ENCODE measurements around the gene ARHGAP4.

ARHGAP4 gene

DNA sequence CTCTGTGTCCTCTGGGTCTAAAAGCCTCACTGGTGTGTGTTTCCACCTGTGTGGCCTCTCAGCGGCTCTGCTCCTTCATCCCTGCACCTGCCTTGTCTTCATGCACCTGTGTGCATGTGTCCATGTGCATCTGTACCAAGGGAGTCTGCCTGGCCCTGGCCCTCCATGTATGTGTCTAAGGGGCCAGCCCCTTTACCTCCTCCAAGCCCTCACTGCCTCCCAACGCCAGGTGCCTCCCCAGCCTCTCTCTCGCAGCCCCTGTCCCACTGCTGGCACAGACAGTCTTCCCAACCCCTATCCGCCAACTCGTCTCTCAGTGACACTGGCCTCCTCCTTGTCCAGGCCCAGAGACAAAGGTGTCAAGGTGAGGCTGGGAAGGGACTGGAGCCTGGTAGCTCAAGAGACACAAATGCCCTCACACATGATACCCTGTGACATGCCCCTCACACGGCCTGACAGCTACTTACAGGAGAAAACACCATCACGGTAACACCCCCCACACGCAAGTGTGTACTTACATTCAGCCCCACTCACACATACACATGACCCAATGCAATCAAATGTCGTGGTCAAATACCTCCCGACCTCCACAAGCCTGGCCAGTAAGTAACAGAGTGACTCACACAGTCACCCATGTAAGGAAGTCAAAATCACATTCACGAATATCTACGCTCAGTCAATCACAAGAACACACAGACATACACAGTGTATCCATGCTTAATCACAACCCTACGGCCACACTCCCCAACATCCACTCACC, 51.5 kb downstream of the ARHGAP4 start:
- no peak for DNase-seq
- peaks cover 0 to 3% of the 10 kb centered on the region in 2 donors for H3K9me3 Mint-ChIP-seq
- H3K36me3 Mint-ChIP-seq, result peaks cover 6 to 8% of the 10 kb centered on the region in 2 donors
- H3K27me3 Mint-ChIP-seq, result peaks cover 61 to 64% of the 10 kb centered on the region in 2 donors
- no peak overlapping the region for H3K27ac Mint-ChIP-seq
- ATAC-seq (replicated peaks), result no peak
- peaks cover 18 to 24% of the 10 kb centered on the region in 2 donors for H3K4me1 Mint-ChIP-seq
- H3K4me3 Mint-ChIP-seq, result no peak overlapping the region

DNA sequence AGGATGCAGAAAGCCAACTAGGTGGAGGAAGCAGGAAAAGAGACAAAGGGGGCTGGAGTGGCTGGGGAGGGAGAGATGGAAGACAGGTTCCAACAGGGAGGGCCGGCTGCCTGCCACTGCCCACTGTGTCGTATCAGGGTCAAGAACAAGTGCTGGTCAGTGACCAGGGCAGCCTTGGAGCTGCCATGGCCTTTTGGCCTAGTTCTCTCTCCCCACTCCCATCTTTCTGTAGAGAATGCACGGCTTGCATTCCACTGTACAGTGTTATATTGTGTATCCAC, 52.0 kb downstream of the ARHGAP4 start:
- no peak overlapping the region for H3K27ac Mint-ChIP-seq
- no peak for ATAC-seq (replicated peaks)
- H3K36me3 Mint-ChIP-seq, result peaks cover 8 to 9% of the 10 kb centered on the region in 2 donors
- peaks cover 0 to 3% of the 10 kb centered on the region in 2 donors for H3K9me3 Mint-ChIP-seq
- H3K27me3 Mint-ChIP-seq, result peaks cover 56 to 63% of the 10 kb centered on the region in 2 donors
- H3K4me1 Mint-ChIP-seq, result peaks cover 13 to 19% of the 10 kb centered on the region in 2 donors
- H3K4me3 Mint-ChIP-seq, result no peak overlapping the region
- no peak for DNase-seq

GRCh38 chrX:153873282-153874084, 52.6 kb downstream of the ARHGAP4 start:
- Mint-ChIP-seq H3K36me3 (peaks cover 8 to 9% of the 10 kb centered on the region in 2 donors), H3K27ac (no peak overlapping the region), H3K4me1 (peaks cover 10 to 13% of the 10 kb centered on the region in 2 donors), H3K27me3 (peaks cover 50 to 60% of the 10 kb centered on the region in 2 donors), H3K4me3 (no peak overlapping the region), H3K9me3 (peaks cover 0 to 3% of the 10 kb centered on the region in 2 donors)
- no peak for DNase-seq
- ATAC-seq (replicated peaks), result no peak

DNA sequence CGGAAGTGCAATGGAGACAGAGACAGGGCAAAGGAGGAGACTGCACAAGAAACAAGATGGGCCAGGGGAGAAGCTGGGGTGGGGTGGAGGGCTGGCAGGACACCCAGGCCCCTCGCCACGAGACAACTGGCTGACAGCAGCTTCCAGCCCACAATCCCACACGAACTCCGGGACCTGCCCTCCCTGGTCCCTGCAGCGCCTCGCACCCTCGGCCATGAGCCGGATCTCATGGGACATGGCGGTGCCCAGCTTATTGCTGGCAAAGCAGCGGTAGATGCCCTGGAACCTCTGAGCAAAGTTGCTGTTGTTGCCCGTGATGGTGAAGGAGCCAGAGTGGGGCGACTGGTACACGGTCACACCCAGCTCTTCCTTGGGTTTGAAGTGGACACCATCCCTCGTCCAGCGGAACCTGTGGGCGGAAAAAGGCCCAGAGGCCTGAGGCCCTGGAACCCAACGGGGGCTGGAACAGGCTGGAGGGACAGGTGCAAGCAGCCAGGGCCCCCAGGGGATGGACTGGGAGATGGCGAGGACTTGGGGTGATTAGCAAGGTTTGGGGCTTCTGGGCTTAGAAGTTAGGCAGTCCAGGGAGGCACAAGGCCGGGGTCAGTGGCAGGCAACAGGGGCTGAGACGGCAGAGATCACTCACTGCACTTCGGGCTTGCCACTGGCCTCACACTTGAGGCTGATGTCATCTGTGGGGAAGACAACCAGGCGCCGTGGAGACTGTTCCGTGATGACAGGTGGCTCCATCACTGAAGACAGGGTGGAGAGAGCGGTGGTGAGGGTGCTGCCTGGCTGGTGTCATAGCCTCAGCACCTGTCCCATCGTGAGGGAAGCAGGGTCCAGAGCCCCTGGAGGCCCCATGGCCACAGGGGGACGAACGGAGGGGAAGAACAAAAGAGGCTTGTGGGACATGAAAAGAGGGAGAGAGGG, 53.9 kb downstream of the ARHGAP4 start:
- no peak for DNase-seq
- Mint-ChIP-seq H3K4me1 (peaks cover 2 to 6% of the 10 kb centered on the region in 2 donors), H3K4me3 (no peak overlapping the region), H3K9me3 (peaks cover 0 to 3% of the 10 kb centered on the region in 2 donors), H3K27me3 (peaks cover 39 to 48% of the 10 kb centered on the region in 2 donors), H3K27ac (no peak overlapping the region), H3K36me3 (peaks cover 11 to 13% of the 10 kb centered on the region in 2 donors)
- ATAC-seq (replicated peaks), result no peak

GRCh38 chrX:153871451-153871850, 54.6 kb downstream of the ARHGAP4 start:
- Mint-ChIP-seq H3K27me3 (peaks cover 38 to 46% of the 10 kb centered on the region in 2 donors), H3K4me1 (peaks cover 2 to 6% of the 10 kb centered on the region in 2 donors), H3K4me3 (no peak overlapping the region), H3K36me3 (peaks cover 11 to 13% of the 10 kb centered on the region in 2 donors), H3K27ac (no peak overlapping the region), H3K9me3 (peaks cover 0 to 3% of the 10 kb centered on the region in 2 donors)
- no peak for DNase-seq
- no peak for ATAC-seq (replicated peaks)

DNA sequence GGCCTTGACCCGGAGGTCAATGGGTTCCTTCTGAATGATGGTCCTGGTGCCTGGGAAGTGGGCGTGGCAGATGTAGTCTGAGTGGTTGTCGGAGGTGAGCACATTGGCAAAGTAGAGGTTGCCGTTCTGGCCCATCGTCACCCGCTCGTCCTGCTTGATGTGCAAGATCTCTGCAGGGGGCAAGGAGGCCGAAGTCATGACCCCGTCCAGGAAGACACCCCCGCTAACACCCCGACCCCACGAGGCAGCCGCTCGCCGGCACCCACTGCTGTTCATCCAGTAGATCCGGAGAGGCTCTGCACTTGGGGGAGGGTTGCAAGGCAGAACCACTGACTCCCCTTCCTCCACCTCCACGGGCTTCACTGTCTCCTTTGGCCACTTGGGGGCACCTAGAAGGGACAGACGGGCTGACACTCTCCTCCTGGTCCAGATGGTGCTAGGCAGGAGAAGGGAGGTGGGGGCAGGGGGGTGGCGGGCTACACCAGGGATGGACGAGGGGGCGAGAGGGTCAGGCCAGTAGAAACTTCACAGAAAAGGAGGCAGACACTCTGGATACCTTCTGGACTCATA, 55.2 kb downstream of the ARHGAP4 start:
- Mint-ChIP-seq H3K36me3 (peaks cover 9 to 11% of the 10 kb centered on the region in 2 donors), H3K27ac (no peak overlapping the region), H3K4me1 (peaks cover 2 to 6% of the 10 kb centered on the region in 2 donors), H3K4me3 (no peak overlapping the region), H3K9me3 (no peaks in the 10 kb centered on the region), H3K27me3 (peaks cover 32 to 41% of the 10 kb centered on the region in 2 donors)
- DNase-seq (no peak), ATAC-seq (replicated peaks) (no peak)

DNA sequence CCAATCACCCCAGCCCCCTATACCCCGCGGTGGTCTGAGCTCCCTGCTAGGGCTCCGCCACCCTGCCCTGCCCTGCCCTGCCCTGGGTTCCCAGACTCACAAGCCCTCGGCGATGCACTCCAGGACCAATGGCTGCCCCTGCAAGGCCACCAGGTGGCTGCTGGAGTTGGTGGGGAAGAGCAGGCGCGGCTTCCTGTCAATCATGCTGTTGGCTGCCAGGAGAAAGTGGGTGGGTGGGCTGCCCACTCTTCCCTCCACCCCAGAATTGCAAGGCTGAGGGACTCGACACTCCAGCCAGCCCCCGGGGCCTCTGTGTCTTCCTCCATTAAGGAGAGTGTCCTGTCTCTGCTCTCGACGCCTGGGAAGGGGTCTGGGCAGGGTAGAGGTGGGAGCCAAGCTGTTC, 55.8 kb downstream of the ARHGAP4 start:
- Mint-ChIP-seq H3K4me1 (peaks cover 2 to 6% of the 10 kb centered on the region in 2 donors), H3K9me3 (no peaks in the 10 kb centered on the region), H3K27me3 (peaks cover 30 to 38% of the 10 kb centered on the region in 2 donors), H3K27ac (no peak overlapping the region), H3K4me3 (no peak overlapping the region), H3K36me3 (peaks cover 15 to 17% of the 10 kb centered on the region in 2 donors)
- no peak for ATAC-seq (replicated peaks)
- DNase-seq, result no peak

DNA sequence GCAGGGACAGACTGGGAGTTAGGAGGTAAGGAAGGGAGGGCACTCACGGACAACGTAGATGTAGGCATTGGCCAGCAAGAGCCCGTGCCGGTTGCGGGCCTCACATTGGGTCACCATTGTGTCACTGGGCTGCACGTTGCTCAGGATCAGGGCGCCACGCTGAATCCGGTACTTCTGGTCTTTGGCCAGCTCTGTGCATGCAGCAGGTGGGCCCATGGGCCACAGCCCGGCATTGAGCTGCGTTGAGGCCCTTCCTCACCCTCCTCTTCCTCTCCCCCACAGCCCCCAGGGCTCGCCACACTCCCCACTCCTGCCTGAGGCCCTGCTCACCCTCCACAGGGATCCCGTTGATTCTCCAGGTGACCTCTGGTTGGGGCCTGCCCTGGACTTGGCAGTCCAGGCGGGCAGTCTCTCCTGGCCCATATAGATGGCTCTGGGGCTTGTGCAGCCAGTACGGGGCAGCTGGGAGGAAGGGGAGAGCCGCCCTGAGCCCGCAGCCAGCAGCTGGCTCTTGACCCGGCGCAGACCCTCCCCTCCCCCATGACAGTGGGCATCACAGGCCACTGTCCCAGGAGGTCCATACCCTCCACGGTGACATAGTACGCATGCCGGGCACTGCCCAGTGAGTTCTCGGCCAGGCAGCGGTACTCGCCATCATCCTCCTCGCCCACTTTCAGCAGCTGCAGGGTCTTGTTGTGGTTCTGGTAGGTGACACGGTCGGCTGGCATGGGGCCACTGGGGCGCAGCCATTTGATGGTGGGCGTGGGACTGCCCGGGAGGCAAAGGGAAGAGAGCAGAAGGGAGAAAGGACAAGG, 56.4 kb downstream of the ARHGAP4 start:
- H3K27ac Mint-ChIP-seq, result no peak overlapping the region
- ATAC-seq (replicated peaks), result no peak
- H3K4me3 Mint-ChIP-seq, result no peak overlapping the region
- peaks cover 23 to 32% of the 10 kb centered on the region in 2 donors for H3K27me3 Mint-ChIP-seq
- no peaks in the 10 kb centered on the region for H3K9me3 Mint-ChIP-seq
- no peak for DNase-seq
- H3K36me3 Mint-ChIP-seq, result peaks cover 15 to 17% of the 10 kb centered on the region in 2 donors
- H3K4me1 Mint-ChIP-seq, result peaks cover 0 to 6% of the 10 kb centered on the region in 2 donors

- H3K27me3 Mint-ChIP-seq, result peaks cover 19 to 23% of the 10 kb centered on the region in 2 donors
- H3K36me3 Mint-ChIP-seq, result peaks cover 15 to 17% of the 10 kb centered on the region in 2 donors
- DNase-seq (no peak), ATAC-seq (replicated peaks) (no peak)
- H3K4me1 Mint-ChIP-seq, result peaks cover 0 to 6% of the 10 kb centered on the region in 2 donors
- no peak overlapping the region for H3K27ac Mint-ChIP-seq
- no peaks in the 10 kb centered on the region for H3K9me3 Mint-ChIP-seq
- no peak overlapping the region for H3K4me3 Mint-ChIP-seq
These were observed 57.2 kb downstream of the ARHGAP4 start for GRCh38 chrX:153868576-153869472.

DNA sequence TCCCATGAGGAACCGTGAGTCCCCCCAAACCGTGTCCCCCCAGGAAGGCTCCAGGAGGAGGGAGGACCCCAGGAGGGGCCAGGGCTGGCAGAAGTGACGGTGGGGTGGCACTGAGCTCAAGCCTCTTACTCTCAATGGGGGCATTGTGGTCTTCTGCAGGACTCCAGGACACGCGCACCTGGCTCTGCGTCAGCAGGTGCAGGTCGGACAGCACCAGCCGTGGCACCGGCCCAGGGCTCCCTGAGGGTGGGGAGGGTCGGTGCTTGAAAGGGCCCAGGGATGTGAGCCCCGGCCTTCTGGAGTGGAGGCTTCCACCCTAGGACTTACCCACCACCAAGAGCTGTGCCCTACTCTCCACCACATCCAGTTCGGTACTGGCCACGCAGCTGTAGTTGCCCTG, 58.4 kb downstream of the ARHGAP4 start:
- H3K9me3 Mint-ChIP-seq, result no peaks in the 10 kb centered on the region
- H3K27me3 Mint-ChIP-seq, result peaks cover 8 to 12% of the 10 kb centered on the region in 2 donors
- no peak for DNase-seq
- no peak overlapping the region for H3K4me3 Mint-ChIP-seq
- H3K4me1 Mint-ChIP-seq, result peaks cover 2 to 6% of the 10 kb centered on the region in 2 donors
- no peak overlapping the region for H3K27ac Mint-ChIP-seq
- H3K36me3 Mint-ChIP-seq, result peaks cover 15% of the 10 kb centered on the region in 2 donors
- ATAC-seq (replicated peaks), result no peak

DNA sequence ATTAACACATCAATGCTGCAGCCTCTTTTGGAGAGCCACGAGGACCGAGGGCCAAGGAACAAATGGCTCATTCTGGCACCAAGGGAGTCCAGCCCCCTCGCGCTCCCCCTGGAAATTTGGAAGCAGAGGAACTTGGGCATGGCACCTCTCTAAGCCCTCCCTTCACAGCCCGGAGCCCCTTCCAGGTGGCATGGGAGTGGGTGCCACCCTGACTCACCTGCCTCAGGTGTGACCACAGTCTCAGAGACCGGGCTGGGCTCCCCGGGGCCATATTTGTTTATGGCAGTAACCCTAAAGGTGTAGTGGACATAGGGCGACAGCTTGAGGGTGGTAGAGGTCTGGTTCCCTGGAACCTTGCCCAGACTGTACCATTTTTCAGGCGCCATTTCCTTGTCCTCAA, 58.9 kb downstream of the ARHGAP4 start:
- no peak overlapping the region for H3K27ac Mint-ChIP-seq
- H3K4me3 Mint-ChIP-seq, result no peak overlapping the region
- peaks cover 3 to 6% of the 10 kb centered on the region in 2 donors for H3K27me3 Mint-ChIP-seq
- ATAC-seq (replicated peaks), result no peak
- H3K9me3 Mint-ChIP-seq, result no peaks in the 10 kb centered on the region
- DNase-seq, result no peak
- peaks cover 12 to 15% of the 10 kb centered on the region in 2 donors for H3K36me3 Mint-ChIP-seq
- peaks cover under 1 to 2% of the 10 kb centered on the region in 2 donors for H3K4me1 Mint-ChIP-seq

DNA sequence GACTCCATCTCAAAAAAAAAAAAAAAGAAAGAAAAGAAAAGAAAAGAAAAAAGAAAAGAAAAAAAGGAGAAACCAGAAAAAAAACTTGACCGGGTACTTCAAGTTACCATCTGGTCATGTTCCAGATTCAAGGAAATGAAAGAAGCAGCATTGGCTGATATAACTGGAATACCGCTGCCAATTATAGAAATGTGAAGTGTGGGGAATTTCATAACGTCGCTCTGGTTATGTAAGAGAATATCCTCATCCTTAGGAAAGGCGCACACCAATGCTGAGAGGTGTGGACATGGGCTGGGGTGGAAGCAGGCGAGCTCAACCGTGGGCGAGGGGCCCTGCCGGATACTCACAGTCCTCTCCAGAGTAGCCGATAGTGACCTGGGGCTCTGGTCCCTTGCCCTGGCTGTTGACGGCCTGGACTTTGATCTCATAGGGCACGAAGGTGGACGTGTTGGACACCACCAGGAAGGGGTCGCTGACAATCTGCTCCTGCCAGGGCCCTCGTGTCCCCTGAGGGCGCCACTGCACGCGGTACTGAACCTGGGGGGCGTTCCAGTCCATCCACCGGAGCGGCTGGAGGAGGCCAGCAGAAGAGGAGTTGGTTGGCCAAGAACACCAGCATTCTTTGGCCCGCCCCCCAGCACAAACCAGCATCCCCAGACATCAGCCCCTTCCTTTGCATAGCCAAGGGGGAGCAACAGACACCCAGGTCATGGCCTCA, 59.6 kb downstream of the ARHGAP4 start:
- ATAC-seq (replicated peaks) (no peak), DNase-seq (no peak)
- Mint-ChIP-seq H3K27me3 (peaks cover 0 to 5% of the 10 kb centered on the region in 2 donors), H3K4me1 (peaks cover 0 to 2% of the 10 kb centered on the region in 2 donors), H3K4me3 (no peak overlapping the region), H3K27ac (no peak overlapping the region), H3K36me3 (peaks cover 11 to 15% of the 10 kb centered on the region in 2 donors), H3K9me3 (no peaks in the 10 kb centered on the region)

Measured in stimulated activated naive B cell treated with anti-CD40 and anti-IgM and Interleukin-4, amounts not matched to agents 10 μg/mL and 1 μg/mL and 100 μg/mL, for 72 hours (primary cell).